Stimulated activated CD8-positive, alpha-beta memory T cell treated with anti-CD3 and anti-CD28 coated beads, Interleukin-4, amount 100 ng/mL, for 1 hour (primary cell): ENCODE measurements around the gene IRF6.

Experiments used
- DNase-seq, 2 donors: peaks; one replicate each; pipeline ENCODE4 v3.0.0-alpha.2; 2020; ENCODE audit warnings: low read depth in 2 of 2, low spot score in 1 of 2

IRF6 gene

DNA sequence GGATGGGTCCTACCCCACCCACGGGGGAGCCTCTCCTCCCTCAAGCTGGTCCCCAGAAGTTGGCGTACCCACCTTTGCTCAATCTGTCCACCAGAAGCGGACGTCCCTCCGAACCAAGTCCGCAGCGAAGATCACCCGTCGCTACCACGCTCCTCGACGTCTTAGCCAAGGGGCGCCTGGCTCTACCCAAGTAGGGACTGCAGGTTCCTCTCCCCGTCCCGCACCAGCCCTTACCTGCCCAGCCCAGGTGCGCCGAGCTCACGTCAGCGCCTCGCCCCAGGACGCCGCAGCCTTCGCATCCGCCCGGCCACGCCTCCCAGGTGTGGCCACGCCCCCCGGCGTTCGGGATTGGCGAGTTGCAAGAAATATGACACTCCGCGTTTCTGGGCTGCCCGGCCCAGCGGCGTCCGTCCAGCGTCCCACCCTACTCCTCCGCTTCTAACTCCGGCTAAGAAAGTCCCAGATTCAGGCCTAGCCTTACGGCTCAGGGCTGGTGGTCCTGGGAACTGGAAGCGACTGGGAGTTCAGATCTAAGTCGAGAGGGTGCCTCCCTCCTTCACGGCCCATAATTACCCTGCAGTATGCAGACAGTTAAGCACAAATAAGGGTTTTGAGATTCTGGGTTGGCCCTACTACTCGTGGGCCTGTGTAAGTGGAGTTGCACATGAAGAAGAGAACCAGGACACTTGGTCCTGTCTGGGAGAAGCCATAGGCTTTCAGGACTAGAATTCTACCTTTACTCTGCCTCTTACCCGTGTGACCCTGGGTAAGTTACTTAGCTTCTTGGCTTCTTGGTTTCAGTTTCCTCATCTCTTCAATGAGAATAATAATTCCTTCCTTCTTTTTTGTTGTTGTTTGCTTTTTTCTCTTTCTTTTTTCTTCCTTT is at the start of gene IRF6:
Gene IRF6, minus strand, starts transcription at position 268 of the 886 bp plus-strand sequence. CDS start 4,729 bp downstream, outside the sequence.
- DNase-seq: peak; percentile 43 to 44

DNA sequence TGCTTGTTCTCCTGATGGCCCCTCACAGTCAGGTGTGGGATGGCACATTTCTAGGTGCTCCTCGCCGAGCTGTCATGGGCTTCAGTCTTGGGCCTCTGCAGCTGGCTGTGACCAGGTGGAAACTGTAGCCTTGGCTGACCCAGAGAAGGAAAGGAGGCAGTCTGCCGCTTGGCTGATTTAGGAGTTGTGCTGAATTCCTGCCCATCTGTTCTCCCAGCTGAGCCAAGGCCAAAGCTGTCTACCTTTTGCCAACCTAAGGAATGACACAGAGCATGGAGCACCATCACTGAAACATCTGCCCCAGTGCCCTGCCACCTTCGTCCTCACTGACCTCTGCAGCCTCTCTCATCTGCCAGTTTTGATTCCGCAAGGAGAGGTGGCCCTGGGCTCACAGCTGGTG is 49.7 kb upstream of the IRF6 start:
- DNase-seq: no peak

DNA sequence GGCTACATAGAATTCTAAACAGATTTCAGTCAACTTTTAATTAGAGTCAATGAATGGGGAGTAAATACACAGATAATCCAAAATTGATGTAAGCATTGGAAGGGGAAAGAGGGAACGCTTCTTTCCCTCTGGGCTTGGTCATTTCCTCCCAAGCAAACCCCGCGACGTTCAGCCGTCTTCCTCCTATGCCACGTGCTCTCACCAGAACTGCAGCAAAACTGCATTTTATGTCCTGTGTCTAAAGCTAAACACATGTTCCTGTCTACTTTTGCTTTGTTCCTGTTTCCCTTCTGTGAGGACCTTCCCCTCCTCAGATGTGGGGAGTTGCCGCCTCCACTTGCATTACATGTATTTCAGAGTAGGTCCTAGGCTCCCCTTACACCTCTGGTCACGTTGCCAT is 49.1 kb upstream of the IRF6 start:
- no peak for DNase-seq

DNA sequence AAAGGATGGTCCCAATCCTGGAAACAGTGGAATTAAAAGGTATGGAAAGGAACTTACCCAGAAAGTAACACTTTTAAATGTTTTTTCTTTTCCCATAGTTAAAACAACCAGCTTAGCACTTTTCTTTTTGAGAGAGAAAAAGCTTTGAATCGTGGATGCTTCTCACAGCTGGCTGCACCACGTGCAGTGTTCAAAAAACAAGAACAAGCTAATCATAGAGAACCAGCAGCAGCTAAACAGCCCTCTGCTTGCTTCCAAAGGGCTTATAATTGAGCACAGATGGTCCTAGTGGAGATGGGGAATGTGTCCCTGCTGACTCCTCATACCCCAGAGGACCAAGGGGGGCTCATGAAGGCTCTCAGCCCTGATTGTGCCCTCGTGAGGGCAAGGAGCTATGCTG is 48.3 kb upstream of the IRF6 start:
- DNase-seq: no peak

DNA sequence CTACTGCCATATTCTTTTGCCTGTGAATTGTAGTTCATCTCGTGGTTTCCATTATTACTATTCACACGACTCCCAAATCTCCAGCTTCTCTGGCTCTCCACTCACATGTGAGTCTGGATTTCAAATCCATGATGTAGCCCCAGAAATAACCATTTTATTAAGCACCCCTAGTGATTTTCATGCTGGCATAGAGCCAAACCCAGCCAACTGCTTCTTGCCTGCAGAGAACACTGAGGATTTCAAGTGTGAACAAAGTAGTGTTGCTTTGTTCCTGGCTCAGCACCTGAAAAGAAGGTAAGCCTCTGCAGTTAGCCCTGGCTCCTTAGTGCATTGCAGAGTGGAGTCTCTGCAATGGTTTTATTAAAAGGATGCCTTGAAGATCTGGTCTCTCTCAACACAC is 47.7 kb upstream of the IRF6 start:
- no peak for DNase-seq

DNA sequence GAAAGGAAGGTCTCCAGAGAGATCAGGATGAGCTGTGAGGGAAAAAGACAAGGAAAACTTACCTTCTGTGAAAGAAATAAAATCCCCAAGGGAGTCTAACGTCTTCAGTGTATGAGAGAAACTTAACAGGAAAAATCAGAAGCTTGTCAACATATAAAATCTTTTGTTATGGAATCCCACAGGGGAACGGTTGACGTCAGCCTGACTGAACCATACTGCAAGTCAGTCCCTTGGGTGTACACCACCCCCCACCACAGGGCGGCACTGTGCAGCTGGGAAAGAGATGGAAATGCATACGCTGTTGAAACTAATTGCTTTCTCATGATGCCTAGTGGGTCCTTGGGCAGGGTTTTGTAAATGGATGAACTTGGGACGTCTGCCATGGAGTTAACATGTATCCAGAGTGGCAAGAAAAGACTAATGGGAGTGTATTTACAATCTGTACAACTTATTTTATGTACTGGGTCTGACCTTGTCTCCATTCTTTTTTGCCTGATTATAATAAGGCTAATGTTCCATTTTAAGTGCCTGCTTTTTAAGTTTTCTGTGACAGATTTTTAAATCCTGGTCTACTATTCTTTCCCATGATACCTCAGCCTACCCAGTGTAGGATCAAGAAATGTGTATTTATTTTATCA is 44.5 kb upstream of the IRF6 start:
- DNase-seq: no peak

DNA sequence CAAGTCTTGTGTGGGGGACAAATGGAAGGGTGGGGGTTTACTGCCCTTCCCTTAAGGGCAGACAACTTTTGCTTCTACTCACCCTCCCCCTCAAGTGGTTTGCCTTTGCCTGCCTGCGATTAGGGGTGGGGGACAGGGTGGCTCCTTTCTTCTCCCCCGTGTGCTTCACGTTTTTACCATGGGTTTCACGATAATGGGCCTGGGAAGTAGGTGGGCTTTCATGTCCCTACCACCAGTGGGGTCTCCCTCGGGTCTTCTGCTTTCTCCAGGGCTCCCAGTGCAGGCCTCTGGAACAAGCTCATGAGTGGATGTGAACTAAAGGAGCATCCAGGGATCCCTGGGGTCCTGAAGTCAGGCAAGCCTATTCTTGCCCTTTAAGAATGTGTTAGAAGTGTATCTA is 43.4 kb upstream of the IRF6 start:
- no peak for DNase-seq

DNA sequence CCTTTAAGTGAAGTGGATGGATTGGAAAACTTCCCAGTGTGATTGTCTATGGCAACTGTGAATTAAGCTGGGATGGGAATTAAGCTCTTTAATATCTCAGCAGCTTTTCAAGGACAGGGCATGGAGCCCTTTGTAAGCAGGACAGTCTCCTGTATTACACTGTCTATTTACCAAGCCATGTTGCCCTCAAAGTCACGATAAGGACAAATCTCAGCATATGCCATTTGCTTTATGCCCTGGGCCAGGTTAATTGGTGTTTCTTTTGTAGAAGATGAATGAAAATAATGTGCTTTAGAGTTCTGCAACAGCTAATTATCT is 39.4 kb upstream of the IRF6 start:
- DNase-seq: no peak

GRCh38 chr1:209844695-209845407 is 38.9 kb upstream of the IRF6 start:
- no peak for DNase-seq

DNA sequence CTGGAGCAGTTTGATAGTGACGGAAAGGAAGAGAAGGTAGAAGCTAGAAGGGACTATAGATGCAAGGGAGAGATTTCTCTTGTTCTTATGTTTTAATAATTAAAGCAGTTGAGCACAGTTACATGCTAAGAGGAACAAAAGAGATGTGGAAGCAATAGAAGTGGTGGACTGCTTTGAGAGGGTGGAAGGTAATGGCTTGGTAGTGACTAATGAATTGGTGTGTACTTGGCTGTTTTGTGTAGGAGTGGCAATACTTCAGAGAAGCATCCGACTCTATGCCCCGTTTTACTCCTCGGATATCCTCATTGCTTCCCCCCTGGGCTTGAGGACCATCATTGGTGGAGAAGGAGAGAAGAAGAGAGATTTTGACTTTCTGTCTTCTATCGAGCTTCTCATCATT is 34.7 kb upstream of the IRF6 start:
- no peak for DNase-seq

DNA sequence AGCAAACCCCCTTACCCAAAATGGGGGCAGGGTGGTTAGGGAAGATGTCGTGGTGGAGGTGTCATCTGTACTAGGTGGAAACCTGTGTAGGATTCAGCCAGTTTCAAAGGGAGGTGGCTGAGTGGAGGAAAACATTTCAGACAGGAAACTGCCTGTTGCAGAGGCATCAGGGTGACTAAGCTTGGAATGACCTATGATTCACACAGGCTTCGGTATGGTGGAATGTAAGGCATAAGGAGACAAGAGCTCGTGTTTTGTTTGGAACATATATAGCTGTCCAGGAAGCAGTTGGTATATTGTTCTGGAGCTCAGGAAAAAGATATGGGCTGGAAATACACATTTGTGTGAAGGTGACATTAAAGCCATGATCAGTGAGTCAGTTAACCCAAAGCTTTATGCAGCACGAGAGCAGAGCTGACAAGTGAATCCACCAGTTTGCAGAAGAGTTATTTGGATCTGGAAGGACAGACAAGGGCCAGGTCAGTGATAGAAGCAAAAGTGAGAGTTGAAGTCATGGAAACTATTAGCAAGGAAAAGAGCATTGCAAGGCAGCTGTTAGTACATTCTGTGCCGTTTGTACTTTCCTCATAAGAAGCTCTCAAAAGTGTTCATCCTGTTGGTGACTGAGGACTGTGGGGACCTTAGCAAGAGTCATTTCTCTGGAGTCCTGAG is 34.1 kb upstream of the IRF6 start:
- no peak for DNase-seq

GRCh38 chr1:209838537-209838936 is 32.6 kb upstream of the IRF6 start:
- DNase-seq: no peak

- no peak for DNase-seq
These were observed 31.7 kb upstream of the IRF6 start for GRCh38 chr1:209837671-209838070.

- DNase-seq: no peak
These were observed 29.9 kb upstream of the IRF6 start for GRCh38 chr1:209835782-209836298.

GRCh38 chr1:209831615-209832014 is 25.7 kb upstream of the IRF6 start:
- DNase-seq: no peak

- no peak for DNase-seq
These were observed 24.8 kb upstream of the IRF6 start for GRCh38 chr1:209830722-209831121.

- no peak for DNase-seq
These were observed 23.8 kb upstream of the IRF6 start for GRCh38 chr1:209829716-209830115.

DNA sequence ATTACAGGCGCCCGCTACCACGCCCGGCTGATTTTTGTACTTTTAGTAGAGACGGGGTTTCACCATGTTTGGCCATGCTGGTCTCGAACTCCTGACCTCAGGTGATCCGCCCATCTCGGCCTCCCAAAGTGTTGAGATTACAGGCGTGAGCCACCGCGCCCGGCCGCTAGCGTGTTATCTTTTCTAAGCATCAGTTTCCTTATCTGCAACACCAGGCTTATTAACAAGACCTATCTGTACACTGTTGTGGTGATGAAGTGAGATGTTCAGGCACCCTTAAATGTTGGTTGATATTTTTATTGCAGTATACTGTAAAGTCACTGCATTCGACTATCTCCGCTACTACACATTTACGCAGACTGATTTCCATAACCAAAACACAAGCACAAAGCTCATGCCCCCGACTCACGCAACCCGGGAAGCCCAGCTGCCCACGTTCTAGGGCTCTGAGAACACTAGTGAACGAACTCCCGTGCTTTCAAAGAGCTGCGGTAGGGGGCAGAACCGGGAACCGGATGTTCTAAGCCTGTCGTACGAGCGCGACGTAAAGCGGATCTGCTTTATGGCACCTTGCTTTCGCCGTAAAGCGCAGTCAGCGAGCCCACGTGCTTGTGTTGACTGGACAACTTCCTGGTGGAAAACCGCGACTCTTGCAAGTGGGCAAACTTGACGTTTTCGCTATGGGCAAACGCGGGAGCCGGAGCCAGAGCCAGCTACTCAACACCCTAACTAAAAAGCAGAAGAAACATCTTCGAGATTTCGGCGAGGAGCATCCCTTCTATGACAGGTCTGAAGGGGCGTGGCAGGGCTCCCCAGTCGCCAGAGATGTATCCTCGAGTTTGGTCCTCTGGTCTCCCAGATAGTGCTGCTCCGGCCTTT is 21.7 kb upstream of the IRF6 start, which contains the start of gene UTP25:
Gene UTP25, plus strand, starts transcription at position 589 of the 879 bp plus-strand sequence. Its CDS starts 92 bp downstream, at position 681.
- DNase-seq: peak; percentile 72 to 86

DNA sequence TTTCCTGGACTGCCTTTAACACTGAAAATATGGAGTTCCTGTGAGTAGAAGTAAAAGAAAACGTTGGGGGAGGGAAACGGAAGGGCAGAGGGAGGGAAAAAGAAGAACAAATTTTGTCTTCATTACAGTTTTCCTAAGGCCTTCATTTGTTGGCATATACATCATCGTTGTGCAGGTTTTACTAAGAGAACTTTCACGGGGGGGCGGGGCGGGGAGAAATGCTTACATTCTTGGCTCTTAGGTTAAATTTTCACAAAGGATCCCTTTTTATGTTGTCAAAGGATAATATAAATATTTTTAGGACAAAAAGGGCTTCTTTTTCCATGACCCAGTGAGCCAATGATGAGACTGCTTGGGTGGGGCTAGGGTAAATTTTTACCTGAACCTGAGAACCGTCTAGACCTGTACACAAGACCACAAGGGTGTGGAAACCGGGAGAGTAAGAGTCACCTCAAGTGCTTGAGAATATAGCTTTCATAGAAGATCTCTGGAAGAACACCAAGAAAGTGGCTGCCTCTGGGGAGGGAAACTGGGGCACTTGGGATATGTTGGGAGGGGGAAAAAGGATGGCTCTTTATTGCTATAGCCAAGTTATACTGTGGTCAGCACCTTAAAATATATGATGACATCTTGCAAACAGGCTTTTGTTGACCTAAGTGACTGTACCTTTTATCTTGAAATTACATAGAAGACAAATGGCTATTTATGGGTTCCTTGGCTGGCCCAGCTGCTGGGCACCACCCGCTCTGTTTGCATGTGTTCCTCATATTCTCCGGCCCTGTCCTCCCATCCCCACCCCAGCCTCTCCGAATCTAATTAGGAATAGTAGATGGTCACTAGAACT is 19.9 kb upstream of the IRF6 start:
- no peak for DNase-seq
